HG03039 (cell line): ENCODE results near the gene GDPGP1.

Experiments
- ATAC-seq: cut with Tn5 transposase; IDR thresholded peaks from one replicate; pipeline ENCODE4 v1.9.1; 2021; ENCODE audit warnings: mild to moderate bottlenecking, moderate library complexity; ENCODE audit not compliant: unreplicated experiment

Gene GDPGP1

GRCh38 chr15:90203922-90204321 lies 30.1 kb upstream of the GDPGP1 start:
- no peak for ATAC-seq

- no peak for ATAC-seq
These were observed 28.8 kb upstream of the GDPGP1 start for GRCh38 chr15:90205050-90205848.

- no peak for ATAC-seq
These were observed 28.1 kb upstream of the GDPGP1 start for GRCh38 chr15:90205886-90206285.

DNA sequence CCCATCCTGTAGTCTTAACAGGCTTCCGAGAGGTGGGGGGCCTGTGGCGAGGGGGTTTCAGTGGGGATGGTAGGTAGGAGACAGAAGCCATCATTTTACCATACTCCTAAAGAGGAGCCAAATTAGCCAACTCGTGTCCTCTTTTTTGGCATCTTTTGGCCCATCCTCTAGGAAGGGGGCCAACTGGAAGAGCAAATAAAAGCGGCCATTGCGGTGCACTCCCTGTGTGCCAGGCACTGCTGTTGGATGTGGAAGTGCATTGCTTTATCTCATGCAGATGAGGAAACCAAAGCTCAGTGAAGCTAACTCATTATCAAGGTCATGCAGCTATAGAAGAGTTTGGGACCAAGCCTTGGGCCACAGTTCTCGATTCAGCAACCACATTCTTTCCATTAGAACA lies 26.8 kb upstream of the GDPGP1 start:
- ATAC-seq, result no peak

DNA sequence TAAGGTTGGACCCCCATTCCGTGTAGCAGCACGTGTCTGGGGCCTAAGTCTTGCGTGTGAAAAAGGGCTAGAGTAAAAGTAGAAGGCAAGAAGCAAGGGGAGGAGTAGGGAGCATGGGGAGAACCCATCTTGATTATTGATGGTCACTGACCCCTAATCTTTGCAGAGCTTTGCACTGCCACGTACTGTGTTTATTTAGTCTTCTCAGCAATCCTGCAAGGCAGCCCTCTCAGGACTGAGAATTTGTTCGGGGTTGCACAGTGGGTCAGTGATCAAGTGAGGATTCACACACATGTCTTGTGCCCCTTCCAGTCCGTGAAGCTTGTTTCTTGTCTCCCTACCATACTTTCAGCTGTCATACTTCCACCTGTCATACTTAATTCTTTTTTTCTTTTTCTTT lies 25.7 kb upstream of the GDPGP1 start:
- ATAC-seq, result no peak

DNA sequence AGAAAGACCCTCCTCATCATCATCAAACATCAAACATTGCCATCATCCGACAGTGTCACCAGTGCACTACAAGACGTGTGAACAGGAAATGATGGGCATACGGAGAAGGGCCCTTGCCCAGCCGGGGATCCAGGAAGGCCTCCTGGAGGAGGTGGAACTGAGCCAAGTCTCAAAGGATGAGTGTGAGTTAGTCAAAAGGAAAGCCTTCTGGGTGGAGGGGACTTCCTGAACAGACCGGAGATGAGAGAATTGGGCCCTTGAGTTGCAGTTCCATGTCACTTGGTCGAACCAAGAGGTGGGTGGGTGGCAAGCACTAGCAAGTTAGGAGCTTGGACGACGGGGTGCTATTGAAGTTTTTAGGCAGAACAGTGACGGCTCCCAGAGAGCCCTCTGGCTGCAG lies 24.4 kb upstream of the GDPGP1 start:
- no peak for ATAC-seq

GRCh38 chr15:90210593-90210992 lies 23.4 kb upstream of the GDPGP1 start:
- no peak for ATAC-seq

- no peak for ATAC-seq
These were observed 23.0 kb upstream of the GDPGP1 start for GRCh38 chr15:90211009-90211408.

GRCh38 chr15:90211440-90212143 lies 22.4 kb upstream of the GDPGP1 start:
- ATAC-seq, result no peak

GRCh38 chr15:90212221-90213098 lies 21.5 kb upstream of the GDPGP1 start:
- ATAC-seq, result no peak

- no peak for ATAC-seq
These were observed 20.7 kb upstream of the GDPGP1 start for GRCh38 chr15:90213122-90213817.

- ATAC-seq, result no peak
These were observed 20.2 kb upstream of the GDPGP1 start for GRCh38 chr15:90213818-90214204.

DNA sequence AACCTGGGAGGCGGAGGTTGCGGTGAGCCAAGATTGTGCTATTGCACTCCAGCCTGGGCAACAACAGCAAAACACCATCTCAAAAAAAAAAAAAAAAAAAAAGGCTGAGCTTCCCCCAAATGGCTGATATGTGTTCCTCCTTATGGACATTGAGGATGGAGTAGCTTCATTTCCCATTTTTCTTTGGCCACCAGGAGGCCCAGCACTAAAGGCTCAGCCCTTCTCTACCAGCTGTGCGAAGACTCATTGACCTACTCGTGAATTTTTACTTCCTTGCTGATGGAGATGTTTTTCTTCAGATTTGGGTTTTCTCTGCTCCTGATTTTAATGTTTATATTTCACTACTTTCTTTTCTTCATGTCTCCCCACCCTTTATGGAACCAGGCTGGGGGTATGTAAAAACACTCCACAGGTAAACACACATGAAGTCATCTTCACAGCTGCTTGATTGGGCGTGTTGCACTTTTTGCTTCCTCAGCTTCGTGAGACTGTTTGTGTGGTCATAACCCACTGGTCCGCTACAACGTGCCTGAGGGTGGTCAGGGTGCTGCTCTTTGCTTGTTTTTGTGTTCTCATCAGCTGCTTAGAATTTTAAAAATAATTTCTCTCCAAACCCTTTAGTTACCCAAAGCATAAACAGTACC lies 19.3 kb upstream of the GDPGP1 start:
- no peak for ATAC-seq

DNA sequence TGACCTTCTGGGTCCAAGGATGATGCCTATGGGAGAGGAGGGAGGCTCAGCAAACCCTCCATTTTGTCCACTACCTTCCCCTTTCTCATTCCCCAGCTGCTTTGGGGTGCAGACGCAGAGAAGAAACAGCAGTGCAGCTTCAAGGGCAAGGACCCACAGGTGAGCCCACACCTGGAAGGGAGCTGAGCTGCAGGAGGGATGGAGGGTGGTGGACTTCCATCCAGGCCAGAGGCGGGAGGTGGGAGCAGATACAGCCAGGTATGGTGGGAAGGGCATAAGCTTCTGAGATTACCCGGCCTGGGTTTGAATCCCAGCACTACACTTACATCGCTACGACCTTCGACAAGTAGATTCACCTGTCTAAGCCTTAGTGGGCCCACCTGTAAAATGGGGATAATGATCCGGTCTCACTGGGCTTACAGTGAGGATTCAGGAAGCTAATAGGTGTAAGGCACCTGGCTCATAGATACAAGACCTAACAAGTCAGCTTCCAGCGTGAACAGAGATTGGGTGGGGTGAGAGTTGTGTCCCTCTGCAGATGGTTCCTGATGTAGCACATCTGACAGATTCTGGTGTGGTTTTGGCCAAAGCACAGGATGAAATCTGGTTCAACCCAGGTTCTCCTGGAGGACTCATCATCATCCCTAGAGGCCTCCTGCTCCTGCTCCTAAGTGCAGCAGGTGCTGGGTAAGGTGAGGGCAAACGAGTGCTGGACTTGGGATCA lies 16.2 kb upstream of the GDPGP1 start:
- no peak for ATAC-seq

- no peak for ATAC-seq
These were observed 14.4 kb upstream of the GDPGP1 start for GRCh38 chr15:90219421-90220141.

DNA sequence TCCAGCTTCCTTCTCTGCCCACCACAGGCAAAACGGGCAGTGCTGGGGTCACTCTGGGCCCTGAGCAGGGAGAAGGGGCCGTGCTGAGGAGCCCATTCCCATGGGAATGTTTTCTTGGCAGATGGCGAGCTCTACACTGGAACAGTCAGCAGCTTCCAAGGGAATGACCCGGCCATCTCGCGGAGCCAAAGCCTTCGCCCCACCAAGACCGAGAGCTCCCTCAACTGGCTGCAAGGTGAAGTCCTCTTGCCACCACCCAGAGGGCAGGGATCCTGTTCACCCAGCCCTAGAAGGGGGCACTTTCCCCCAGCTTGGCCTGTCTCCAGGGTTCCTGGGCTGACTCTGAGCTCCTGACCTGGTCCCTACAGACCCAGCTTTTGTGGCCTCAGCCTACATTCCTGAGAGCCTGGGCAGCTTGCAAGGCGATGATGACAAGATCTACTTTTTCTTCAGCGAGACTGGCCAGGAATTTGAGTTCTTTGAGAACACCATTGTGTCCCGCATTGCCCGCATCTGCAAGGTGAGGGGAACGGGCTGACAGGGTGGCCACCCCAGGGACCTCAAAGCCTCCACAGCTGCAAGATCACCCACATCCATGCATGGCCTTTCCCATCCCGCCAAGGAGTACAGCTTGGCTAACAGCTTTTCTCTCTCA lies 12.6 kb upstream of the GDPGP1 start:
- no peak for ATAC-seq

DNA sequence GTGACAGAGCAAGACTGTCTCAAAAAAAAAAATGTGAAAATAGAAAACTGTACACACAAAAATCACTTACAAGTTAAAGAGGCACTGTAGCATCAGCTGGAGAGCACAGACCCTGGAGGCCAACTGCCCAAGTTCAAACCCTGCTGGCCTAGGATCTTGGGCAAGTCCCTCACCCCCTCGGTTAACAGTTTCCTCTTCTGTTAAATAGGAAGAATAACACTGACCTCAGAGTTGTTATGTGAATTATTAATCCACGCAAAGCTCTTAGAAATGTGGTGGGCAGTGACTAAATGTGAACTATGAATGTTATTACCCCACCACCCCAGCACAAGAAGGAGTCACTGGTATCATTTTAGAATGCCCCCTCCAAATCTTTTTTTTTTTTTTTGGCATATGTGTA lies 11.5 kb upstream of the GDPGP1 start:
- no peak for ATAC-seq

- no peak for ATAC-seq
These were observed 10.4 kb upstream of the GDPGP1 start for GRCh38 chr15:90223441-90224165.
